Glutamatergic neuron (in vitro differentiated cells): ENCODE results near the gene BMPER. TPM values are rescaled to one million over a fixed set of nuclear protein-coding genes. Genes with fewer than 3 reads are reported as not detected.

ENCODE experiments used
- DNase-seq: peaks from one replicate; pipeline ENCODE4 v3.0.0; 2022
- H3K27ac Mint-ChIP-seq: one replicate; pipeline ENCODE4 v1.8.0; 2020; ENCODE audit warnings: mild to moderate bottlenecking, mixed read lengths, inconsistent platforms; ENCODE audit not compliant: unreplicated experiment
- H3K27me3 Mint-ChIP-seq: one replicate; pipeline ENCODE4 v1.8.0; 2020; ENCODE audit warnings: mild to moderate bottlenecking, moderate library complexity, mixed read lengths, inconsistent platforms; ENCODE audit not compliant: unreplicated experiment
- H3K36me3 Mint-ChIP-seq: one replicate; pipeline ENCODE4 v1.8.0; 2020; ENCODE audit warnings: mild to moderate bottlenecking, mixed read lengths, inconsistent platforms; ENCODE audit not compliant: unreplicated experiment
- H3K4me1 Mint-ChIP-seq: one replicate; pipeline ENCODE4 v1.8.0; 2020; ENCODE audit warnings: mild to moderate bottlenecking, low read depth, mixed read lengths, inconsistent platforms; ENCODE audit not compliant: unreplicated experiment
- H3K4me3 Mint-ChIP-seq: one replicate; pipeline ENCODE4 v1.8.0; 2020; ENCODE audit warnings: mild to moderate bottlenecking, mixed read lengths, inconsistent platforms; ENCODE audit not compliant: unreplicated experiment
- H3K9me3 Mint-ChIP-seq: one replicate; pipeline ENCODE4 v1.8.0; 2020; ENCODE audit warnings: mild to moderate bottlenecking, moderate library complexity, mixed read lengths, inconsistent platforms; ENCODE audit not compliant: unreplicated experiment
- CTCF ChIP-seq: fragments of 200-600 bp; sonication (generic); IDR thresholded peaks from one replicate; pipeline ENCODE4 v1.5.0; 2021; ENCODE audit not compliant: partially characterized antibody, unreplicated experiment
- total RNA-seq: library from RNA; stranded (reverse); fragmentation: NEBNext Ultra II Directional; extraction: Animal tissue kit (Norgen Biotek cat#: 25700); gene quantifications from one replicate; pipeline ENCODE4 v1.2.1, GENCODE V29; 2021; ENCODE audit not compliant: unreplicated experiment

Gene BMPER
- total RNA-seq, 1 donor from 2014 or later, result 16.2 TPM

GRCh38 chr7:34133983-34134782 is 228.8 kb downstream of the BMPER start:
- H3K27me3 Mint-ChIP-seq, result no peaks in the 10 kb centered on the region
- peak; percentile 73 for TF ChIP-seq CTCF
- H3K27ac Mint-ChIP-seq, result no peak overlapping the region
- no peak overlapping the region for H3K4me3 Mint-ChIP-seq
- H3K9me3 Mint-ChIP-seq, result peaks cover 3% of the 10 kb centered on the region
- H3K4me1 Mint-ChIP-seq, result peaks cover 13% of the 10 kb centered on the region
- H3K36me3 Mint-ChIP-seq, result no peaks in the 10 kb centered on the region
- peak; percentile 82 for DNase-seq

GRCh38 chr7:34135924-34136323 is 230.6 kb downstream of the BMPER start:
- Mint-ChIP-seq H3K27me3 (peaks cover 1% of the 10 kb centered on the region), H3K27ac (no peak overlapping the region), H3K36me3 (no peaks in the 10 kb centered on the region), H3K9me3 (peaks cover 3% of the 10 kb centered on the region), H3K4me1 (peaks cover 6% of the 10 kb centered on the region), H3K4me3 (no peak overlapping the region)
- TF ChIP-seq CTCF, result no peak
- DNase-seq, result no peak

- H3K4me3 Mint-ChIP-seq, result no peak overlapping the region
- H3K9me3 Mint-ChIP-seq, result peaks cover 3% of the 10 kb centered on the region
- no peak overlapping the region for H3K27ac Mint-ChIP-seq
- peaks cover 1% of the 10 kb centered on the region for H3K27me3 Mint-ChIP-seq
- TF ChIP-seq CTCF, result no peak
- DNase-seq, result no peak
- H3K4me1 Mint-ChIP-seq, result peaks cover 4% of the 10 kb centered on the region
- no peaks in the 10 kb centered on the region for H3K36me3 Mint-ChIP-seq
Observed at GRCh38 chr7:34136698-34137097, 231.4 kb downstream of the BMPER start.

- Mint-ChIP-seq H3K4me1 (peaks cover 4% of the 10 kb centered on the region), H3K9me3 (peaks cover 2% of the 10 kb centered on the region), H3K27ac (no peak overlapping the region), H3K36me3 (no peaks in the 10 kb centered on the region), H3K4me3 (no peak overlapping the region), H3K27me3 (peaks cover 1% of the 10 kb centered on the region)
- TF ChIP-seq CTCF, result no peak
- DNase-seq, result no peak
Observed at GRCh38 chr7:34137176-34137575, 231.8 kb downstream of the BMPER start.

- DNase-seq, result no peak
- peaks cover 1% of the 10 kb centered on the region for H3K27me3 Mint-ChIP-seq
- H3K36me3 Mint-ChIP-seq, result no peaks in the 10 kb centered on the region
- H3K9me3 Mint-ChIP-seq, result no peaks in the 10 kb centered on the region
- H3K27ac Mint-ChIP-seq, result no peak overlapping the region
- no peak overlapping the region for H3K4me3 Mint-ChIP-seq
- H3K4me1 Mint-ChIP-seq, result peaks cover 4% of the 10 kb centered on the region
- no peak for TF ChIP-seq CTCF
Observed at GRCh38 chr7:34138483-34138882, 233.1 kb downstream of the BMPER start.
